ENCODE measurements around the gene FOXP1. TPM values are rescaled to one million over a fixed set of nuclear protein-coding genes. Genes with fewer than 3 reads are reported as not detected.
A peak's percentile ranks its signal among the peaks of the same experiment; 100 is the strongest.

Gene FOXP1
- total and polyA plus RNA-seq, 2 donors (not counting 1 experiment from before 2014, with no cell fraction given): 91.1 to 508 TPM

- CTCF ChIA-PET: interaction anchor here (1.0 to 1.4 kb wide), 2 partner anchors 18 to 63 kb away, joined by 3 read pairs; no protein-coding TSS in a partner anchor
- DNase-seq (no peak), ATAC-seq (ENCODE audit: low read depth) (no peak)
- peak overlapping the region; percentile 98 for H3K27ac ChIP-seq (ENCODE audit: low read length in 2 of 2)
- POLR2A ChIA-PET: interaction anchor here (0.6 to 3.2 kb wide), 3 partner anchors 20 to 37 kb away, joined by 3 to 16 read pairs (median 4); no protein-coding TSS in a partner anchor
- H4K20me1 ChIP-seq (ENCODE audit: control insufficient read depth, insufficient read depth, low read length, poor library complexity, severe bottlenecking): no peaks in the 10 kb centered on the region
- peak overlapping the region; percentile 99 for H3K27ac Mint-ChIP-seq
- no peak overlapping the region for H2AFZ ChIP-seq (ENCODE audit: insufficient read depth, low read depth, low read length, poor library complexity, severe bottlenecking)
- TF ChIP-seq CTCF (IDR thresholded peaks at IDR 0.05) (no peak), EZH2 (IDR thresholded peaks at IDR 0.05; ENCODE audit: borderline replicate concordance, insufficient read depth, low read depth, low read length, poor library complexity, severe bottlenecking) (no peak)
- H3K9me3 Mint-ChIP-seq (ENCODE audit: insufficient read depth): no peaks in the 10 kb centered on the region
- intact Hi-C loops (cut with micrococcal nuclease): loop anchor here (2.0 to 5.0 kb wide), 2 partner anchors 31 to 34 kb away; no protein-coding TSS in a partner anchor
- H3K4me3 Mint-ChIP-seq: peak overlapping the region; percentile 81
- peaks cover 84% of the 10 kb centered on the region for H3K4me1 Mint-ChIP-seq
- H3K36me3 ChIP-seq (replicated peaks in 1 of 2; ENCODE audit: control extremely low read depth in 1 of 2, control insufficient read depth in 1 of 2, extremely low read depth in 1 of 2, insufficient read depth in 2 of 2, low read length in 1 of 2): no peaks in the 10 kb centered on the region
- peak overlapping the region; percentile 33 for H3K9ac ChIP-seq (ENCODE audit: low read length)
- WGBS (ENCODE audit: insufficient coverage): 87% methylated on average over 11 of the region's 12 CpGs
- H3K79me2 ChIP-seq (ENCODE audit: control insufficient read depth, insufficient read depth, low read length): peaks cover 84% of the 10 kb centered on the region
- peak overlapping the region; percentile 75 for H3K4me2 ChIP-seq (replicated peaks; ENCODE audit: low read depth, low read length, poor library complexity, severe bottlenecking)
- H3K27me3 Mint-ChIP-seq: no peaks in the 10 kb centered on the region
- peaks cover 79 to 82% of the 10 kb centered on the region in 2 donors for H3K4me1 ChIP-seq (ENCODE audit: control insufficient read depth in 2 of 2, insufficient read depth in 2 of 2, low read length in 2 of 2)
- H3K4me3 ChIP-seq (ENCODE audit: control extremely low read depth in 1 of 5, extremely low read depth in 1 of 5, insufficient read depth in 1 of 5, low read depth in 2 of 5, low read length in 4 of 5): no peak overlapping the region
- H3K27me3 ChIP-seq (replicated peaks in 1 of 4; ENCODE audit: control extremely low read depth in 1 of 4, control insufficient read depth in 3 of 4, insufficient read depth in 4 of 4, low read length in 3 of 4): no peaks in the 10 kb centered on the region
- no peaks in the 10 kb centered on the region for H3K9me3 ChIP-seq (ENCODE audit: control extremely low read depth in 1 of 3, control insufficient read depth in 2 of 3, insufficient read depth in 1 of 3, low read length in 2 of 3)
These were observed 160.2 kb downstream of the FOXP1 start for GRCh38 chr3:71423151-71423906.

All from B cell (primary cell).